ENCODE measurements around the gene UCN2. TPM values are rescaled to one million over a fixed set of nuclear protein-coding genes. Genes with fewer than 3 reads are reported as not detected.

Gene UCN2
- total RNA-seq, 1 donor: 0.10 TPM

- no peaks in the 10 kb centered on the region for H3K4me1 ChIP-seq (ENCODE audit: insufficient read depth, low read length)
- no peak within 1 kb of the TSS for H3K4me3 ChIP-seq (ENCODE audit: low read length)
- H3K9me3 ChIP-seq (ENCODE audit: low read depth, low read length): no peaks in the 10 kb centered on the region
- H3K27me3 ChIP-seq (ENCODE audit: insufficient read depth, low read length): peaks cover 15% of the 10 kb centered on the region
Measured at GRCh38 chr3:48595075-48595525, 31.5 kb upstream of the UCN2 start, which contains the start of gene COL7A1. Gene COL7A1, minus strand, starts transcription at chr3:48595329. Its CDS starts 170 bp downstream, at chr3:48595159.

GRCh38 chr3:48594417-48595049, 31.0 kb upstream of the UCN2 start:
- Histone ChIP-seq H3K9me3 (ENCODE audit: low read depth, low read length) (no peaks in the 10 kb centered on the region), H3K4me1 (ENCODE audit: insufficient read depth, low read length) (no peaks in the 10 kb centered on the region), H3K27me3 (ENCODE audit: insufficient read depth, low read length) (peaks cover 15% of the 10 kb centered on the region), H3K4me3 (ENCODE audit: low read length) (no peak overlapping the region)

GRCh38 chr3:48593337-48593736, 29.8 kb upstream of the UCN2 start:
- H3K4me1 ChIP-seq (ENCODE audit: insufficient read depth, low read length): no peaks in the 10 kb centered on the region
- no peaks in the 10 kb centered on the region for H3K9me3 ChIP-seq (ENCODE audit: low read depth, low read length)
- H3K4me3 ChIP-seq (ENCODE audit: low read length): no peak overlapping the region
- H3K27me3 ChIP-seq (ENCODE audit: insufficient read depth, low read length): peaks cover 15% of the 10 kb centered on the region

GRCh38 chr3:48592519-48593087, 29.0 kb upstream of the UCN2 start:
- Histone ChIP-seq H3K9me3 (ENCODE audit: low read depth, low read length) (no peaks in the 10 kb centered on the region), H3K4me3 (ENCODE audit: low read length) (no peak overlapping the region), H3K27me3 (ENCODE audit: insufficient read depth, low read length) (peaks cover 15% of the 10 kb centered on the region), H3K4me1 (ENCODE audit: insufficient read depth, low read length) (no peaks in the 10 kb centered on the region)

GRCh38 chr3:48591886-48592518, 28.4 kb upstream of the UCN2 start:
- Histone ChIP-seq H3K27me3 (ENCODE audit: insufficient read depth, low read length) (peaks cover 15% of the 10 kb centered on the region), H3K4me1 (ENCODE audit: insufficient read depth, low read length) (no peaks in the 10 kb centered on the region), H3K9me3 (ENCODE audit: low read depth, low read length) (no peaks in the 10 kb centered on the region), H3K4me3 (ENCODE audit: low read length) (no peak overlapping the region)

- H3K9me3 ChIP-seq (ENCODE audit: low read depth, low read length): no peaks in the 10 kb centered on the region
- no peak overlapping the region for H3K4me3 ChIP-seq (ENCODE audit: low read length)
- H3K4me1 ChIP-seq (ENCODE audit: insufficient read depth, low read length): no peaks in the 10 kb centered on the region
- H3K27me3 ChIP-seq (ENCODE audit: insufficient read depth, low read length): peaks cover 15% of the 10 kb centered on the region
Measured at GRCh38 chr3:48591436-48591835, 27.9 kb upstream of the UCN2 start.

- Histone ChIP-seq H3K27me3 (ENCODE audit: insufficient read depth, low read length) (no peaks in the 10 kb centered on the region), H3K4me1 (ENCODE audit: insufficient read depth, low read length) (no peaks in the 10 kb centered on the region), H3K4me3 (ENCODE audit: low read length) (no peak overlapping the region), H3K9me3 (ENCODE audit: low read depth, low read length) (no peaks in the 10 kb centered on the region)
Measured at GRCh38 chr3:48588230-48588629, 24.6 kb upstream of the UCN2 start.

GRCh38 chr3:48587686-48588085, 24.1 kb upstream of the UCN2 start:
- Histone ChIP-seq H3K4me1 (ENCODE audit: insufficient read depth, low read length) (no peaks in the 10 kb centered on the region), H3K4me3 (ENCODE audit: low read length) (no peak overlapping the region), H3K27me3 (ENCODE audit: insufficient read depth, low read length) (no peaks in the 10 kb centered on the region), H3K9me3 (ENCODE audit: low read depth, low read length) (no peaks in the 10 kb centered on the region)

GRCh38 chr3:48585411-48585810, 21.8 kb upstream of the UCN2 start:
- H3K27me3 ChIP-seq (ENCODE audit: insufficient read depth, low read length): no peaks in the 10 kb centered on the region
- H3K4me1 ChIP-seq (ENCODE audit: insufficient read depth, low read length): no peaks in the 10 kb centered on the region
- no peak overlapping the region for H3K4me3 ChIP-seq (ENCODE audit: low read length)
- no peaks in the 10 kb centered on the region for H3K9me3 ChIP-seq (ENCODE audit: low read depth, low read length)

- H3K4me1 ChIP-seq (ENCODE audit: insufficient read depth, low read length): no peaks in the 10 kb centered on the region
- no peaks in the 10 kb centered on the region for H3K27me3 ChIP-seq (ENCODE audit: insufficient read depth, low read length)
- no peak overlapping the region for H3K4me3 ChIP-seq (ENCODE audit: low read length)
- H3K9me3 ChIP-seq (ENCODE audit: low read depth, low read length): no peaks in the 10 kb centered on the region
Measured at GRCh38 chr3:48584836-48585235, 21.3 kb upstream of the UCN2 start.

GRCh38 chr3:48581621-48582481, 18.3 kb upstream of the UCN2 start:
- Histone ChIP-seq H3K9me3 (ENCODE audit: low read depth, low read length) (no peaks in the 10 kb centered on the region), H3K4me1 (ENCODE audit: insufficient read depth, low read length) (no peaks in the 10 kb centered on the region), H3K27me3 (ENCODE audit: insufficient read depth, low read length) (no peaks in the 10 kb centered on the region), H3K4me3 (ENCODE audit: low read length) (no peak overlapping the region)

GRCh38 chr3:48576647-48577046, 13.1 kb upstream of the UCN2 start:
- Histone ChIP-seq H3K9me3 (ENCODE audit: low read depth, low read length) (no peaks in the 10 kb centered on the region), H3K27me3 (ENCODE audit: insufficient read depth, low read length) (no peaks in the 10 kb centered on the region), H3K4me3 (ENCODE audit: low read length) (no peak overlapping the region), H3K4me1 (ENCODE audit: insufficient read depth, low read length) (no peaks in the 10 kb centered on the region)

- Histone ChIP-seq H3K4me3 (ENCODE audit: low read length) (no peak overlapping the region), H3K4me1 (ENCODE audit: insufficient read depth, low read length) (no peaks in the 10 kb centered on the region), H3K9me3 (ENCODE audit: low read depth, low read length) (no peaks in the 10 kb centered on the region), H3K27me3 (ENCODE audit: insufficient read depth, low read length) (no peaks in the 10 kb centered on the region)
Measured at GRCh38 chr3:48575366-48575765, 11.8 kb upstream of the UCN2 start.

GRCh38 chr3:48573973-48574585, 10.5 kb upstream of the UCN2 start:
- Histone ChIP-seq H3K9me3 (ENCODE audit: low read depth, low read length) (no peaks in the 10 kb centered on the region), H3K4me1 (ENCODE audit: insufficient read depth, low read length) (no peaks in the 10 kb centered on the region)

GRCh38 chr3:48572517-48572916, 8.9 kb upstream of the UCN2 start:
- Histone ChIP-seq H3K9me3 (ENCODE audit: low read depth, low read length) (no peaks in the 10 kb centered on the region), H3K27me3 (ENCODE audit: insufficient read depth, low read length) (no peaks in the 10 kb centered on the region), H3K4me1 (ENCODE audit: insufficient read depth, low read length) (no peaks in the 10 kb centered on the region), H3K4me3 (ENCODE audit: low read length) (no peak overlapping the region)

More at GRCh38 chr3:48573973-48574585, 10.5 kb upstream of the UCN2 start:
- H3K27me3 ChIP-seq (ENCODE audit: insufficient read depth, low read length): no peaks in the 10 kb centered on the region
- no peak overlapping the region for H3K4me3 ChIP-seq (ENCODE audit: low read length)
